ENCODE results near the gene ICE2. TPM values are rescaled to one million over a fixed set of nuclear protein-coding genes. Genes with fewer than 3 reads are reported as not detected.

Gene ICE2
- total and polyA plus RNA-seq, 2 experiments from 2014 or later: 64.2 to 64.3 TPM

DNA sequence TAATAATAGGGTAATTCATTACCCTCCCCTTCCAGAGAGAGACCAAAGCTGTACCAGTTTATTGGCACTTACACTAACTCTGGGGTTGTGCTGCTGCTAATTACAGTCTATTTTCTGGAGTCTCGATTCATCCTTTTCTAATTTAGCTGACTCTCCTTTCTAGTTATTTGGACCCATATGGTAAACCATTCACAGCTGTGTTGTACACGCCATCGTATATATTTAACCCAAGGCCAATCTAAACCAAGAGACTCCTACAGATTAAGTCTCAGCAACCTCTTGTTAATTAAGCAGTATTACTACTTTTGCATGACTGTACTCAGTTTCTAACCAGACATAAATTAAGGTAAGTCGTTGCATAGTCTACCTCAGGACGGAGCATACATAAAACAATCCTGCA, 103.6 kb downstream of the ICE2 start (continued):
- TF ChIP-seq, protein P1, sequence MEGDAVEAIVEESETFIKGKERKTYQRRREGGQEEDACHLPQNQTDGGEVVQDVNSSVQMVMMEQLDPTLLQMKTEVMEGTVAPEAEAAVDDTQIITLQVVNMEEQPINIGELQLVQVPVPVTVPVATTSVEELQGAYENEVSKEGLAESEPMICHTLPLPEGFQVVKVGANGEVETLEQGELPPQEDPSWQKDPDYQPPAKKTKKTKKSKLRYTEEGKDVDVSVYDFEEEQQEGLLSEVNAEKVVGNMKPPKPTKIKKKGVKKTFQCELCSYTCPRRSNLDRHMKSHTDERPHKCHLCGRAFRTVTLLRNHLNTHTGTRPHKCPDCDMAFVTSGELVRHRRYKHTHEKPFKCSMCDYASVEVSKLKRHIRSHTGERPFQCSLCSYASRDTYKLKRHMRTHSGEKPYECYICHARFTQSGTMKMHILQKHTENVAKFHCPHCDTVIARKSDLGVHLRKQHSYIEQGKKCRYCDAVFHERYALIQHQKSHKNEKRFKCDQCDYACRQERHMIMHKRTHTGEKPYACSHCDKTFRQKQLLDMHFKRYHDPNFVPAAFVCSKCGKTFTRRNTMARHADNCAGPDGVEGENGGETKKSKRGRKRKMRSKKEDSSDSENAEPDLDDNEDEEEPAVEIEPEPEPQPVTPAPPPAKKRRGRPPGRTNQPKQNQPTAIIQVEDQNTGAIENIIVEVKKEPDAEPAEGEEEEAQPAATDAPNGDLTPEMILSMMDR (conservative IDR thresholded peaks at IDR 0.05; ENCODE audit: low read depth in 2 of 2): no peak
- TF ChIP-seq STAT1 (IDR thresholded peaks at IDR 0.05; ENCODE audit: unreplicated experiment) (no peak), NANOG (IDR thresholded peaks at IDR 0.05; ENCODE audit: borderline replicate concordance) (no peak), POLR2AphosphoS5 (IDR thresholded peaks at IDR 0.05; ENCODE audit: low read depth) (no peak)
- TF ChIP-seq, protein P2, sequence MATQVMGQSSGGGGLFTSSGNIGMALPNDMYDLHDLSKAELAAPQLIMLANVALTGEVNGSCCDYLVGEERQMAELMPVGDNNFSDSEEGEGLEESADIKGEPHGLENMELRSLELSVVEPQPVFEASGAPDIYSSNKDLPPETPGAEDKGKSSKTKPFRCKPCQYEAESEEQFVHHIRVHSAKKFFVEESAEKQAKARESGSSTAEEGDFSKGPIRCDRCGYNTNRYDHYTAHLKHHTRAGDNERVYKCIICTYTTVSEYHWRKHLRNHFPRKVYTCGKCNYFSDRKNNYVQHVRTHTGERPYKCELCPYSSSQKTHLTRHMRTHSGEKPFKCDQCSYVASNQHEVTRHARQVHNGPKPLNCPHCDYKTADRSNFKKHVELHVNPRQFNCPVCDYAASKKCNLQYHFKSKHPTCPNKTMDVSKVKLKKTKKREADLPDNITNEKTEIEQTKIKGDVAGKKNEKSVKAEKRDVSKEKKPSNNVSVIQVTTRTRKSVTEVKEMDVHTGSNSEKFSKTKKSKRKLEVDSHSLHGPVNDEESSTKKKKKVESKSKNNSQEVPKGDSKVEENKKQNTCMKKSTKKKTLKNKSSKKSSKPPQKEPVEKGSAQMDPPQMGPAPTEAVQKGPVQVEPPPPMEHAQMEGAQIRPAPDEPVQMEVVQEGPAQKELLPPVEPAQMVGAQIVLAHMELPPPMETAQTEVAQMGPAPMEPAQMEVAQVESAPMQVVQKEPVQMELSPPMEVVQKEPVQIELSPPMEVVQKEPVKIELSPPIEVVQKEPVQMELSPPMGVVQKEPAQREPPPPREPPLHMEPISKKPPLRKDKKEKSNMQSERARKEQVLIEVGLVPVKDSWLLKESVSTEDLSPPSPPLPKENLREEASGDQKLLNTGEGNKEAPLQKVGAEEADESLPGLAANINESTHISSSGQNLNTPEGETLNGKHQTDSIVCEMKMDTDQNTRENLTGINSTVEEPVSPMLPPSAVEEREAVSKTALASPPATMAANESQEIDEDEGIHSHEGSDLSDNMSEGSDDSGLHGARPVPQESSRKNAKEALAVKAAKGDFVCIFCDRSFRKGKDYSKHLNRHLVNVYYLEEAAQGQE (IDR thresholded peaks at IDR 0.05; ENCODE audit: unreplicated experiment): no peak

DNA sequence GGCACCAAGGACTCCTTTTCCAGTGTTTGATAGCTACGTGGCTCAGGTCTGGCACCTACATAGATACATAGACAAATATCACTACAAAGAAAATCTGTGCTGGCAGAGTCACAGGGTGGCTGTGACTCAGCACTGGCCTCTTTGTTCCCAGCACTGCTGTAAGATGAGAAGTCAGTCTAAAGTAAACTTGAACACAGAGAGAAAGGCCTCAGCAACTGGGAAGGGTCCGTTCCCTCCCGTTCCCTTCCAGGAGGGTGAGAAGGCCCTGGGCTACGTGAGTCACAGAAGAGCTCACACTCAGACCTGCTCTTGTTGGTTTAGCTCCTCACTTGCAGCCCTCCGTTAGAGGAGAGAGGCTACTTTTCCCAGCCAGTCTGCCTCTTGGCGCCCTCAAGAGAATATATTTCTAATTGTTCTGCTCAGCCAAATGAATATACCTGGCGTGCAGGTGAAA, 104.3 kb downstream of the ICE2 start:
- H3K9me3 Mint-ChIP-seq: no peaks in the 10 kb centered on the region
- Histone ChIP-seq H3F3A (replicated peaks; ENCODE audit: low read depth) (no peaks in the 10 kb centered on the region), H3K4me2 (peak overlapping the region; percentile 15; the same call in 1 of the 2 replicates), H4K20me1 (replicated peaks; ENCODE audit: insufficient read depth) (peaks cover 4% of the 10 kb centered on the region), H3K9me2 (ENCODE audit: insufficient read depth) (no peaks in the 10 kb centered on the region), H3K27ac (ENCODE audit: low read depth) (peak overlapping the region; percentile 80), H3K4me1 (ENCODE audit: insufficient read depth) (peaks cover 14% of the 10 kb centered on the region), H2AFZ (no peak overlapping the region), H3K4me3 (no peak overlapping the region), H3K36me3 (ENCODE audit: insufficient read depth) (no peaks in the 10 kb centered on the region), H3K27me3 (ENCODE audit: insufficient read depth) (no peaks in the 10 kb centered on the region), H3K79me2 (replicated peaks; ENCODE audit: insufficient read depth) (0 out of 2 replicates have a peak, but pooled peaks cover 4% of the 10 kb centered on the region)
- ATAC-seq (peak; percentile 94), DNase-seq (ENCODE audit: low spot score) (peak; percentile 65)
- no peaks in the 10 kb centered on the region for H3K36me3 Mint-ChIP-seq (ENCODE audit: low read depth)
- peaks cover 2% of the 10 kb centered on the region for H3K27me3 Mint-ChIP-seq (ENCODE audit: insufficient read depth, low read depth, poor library complexity)
- TF ChIP-seq, protein P3, sequence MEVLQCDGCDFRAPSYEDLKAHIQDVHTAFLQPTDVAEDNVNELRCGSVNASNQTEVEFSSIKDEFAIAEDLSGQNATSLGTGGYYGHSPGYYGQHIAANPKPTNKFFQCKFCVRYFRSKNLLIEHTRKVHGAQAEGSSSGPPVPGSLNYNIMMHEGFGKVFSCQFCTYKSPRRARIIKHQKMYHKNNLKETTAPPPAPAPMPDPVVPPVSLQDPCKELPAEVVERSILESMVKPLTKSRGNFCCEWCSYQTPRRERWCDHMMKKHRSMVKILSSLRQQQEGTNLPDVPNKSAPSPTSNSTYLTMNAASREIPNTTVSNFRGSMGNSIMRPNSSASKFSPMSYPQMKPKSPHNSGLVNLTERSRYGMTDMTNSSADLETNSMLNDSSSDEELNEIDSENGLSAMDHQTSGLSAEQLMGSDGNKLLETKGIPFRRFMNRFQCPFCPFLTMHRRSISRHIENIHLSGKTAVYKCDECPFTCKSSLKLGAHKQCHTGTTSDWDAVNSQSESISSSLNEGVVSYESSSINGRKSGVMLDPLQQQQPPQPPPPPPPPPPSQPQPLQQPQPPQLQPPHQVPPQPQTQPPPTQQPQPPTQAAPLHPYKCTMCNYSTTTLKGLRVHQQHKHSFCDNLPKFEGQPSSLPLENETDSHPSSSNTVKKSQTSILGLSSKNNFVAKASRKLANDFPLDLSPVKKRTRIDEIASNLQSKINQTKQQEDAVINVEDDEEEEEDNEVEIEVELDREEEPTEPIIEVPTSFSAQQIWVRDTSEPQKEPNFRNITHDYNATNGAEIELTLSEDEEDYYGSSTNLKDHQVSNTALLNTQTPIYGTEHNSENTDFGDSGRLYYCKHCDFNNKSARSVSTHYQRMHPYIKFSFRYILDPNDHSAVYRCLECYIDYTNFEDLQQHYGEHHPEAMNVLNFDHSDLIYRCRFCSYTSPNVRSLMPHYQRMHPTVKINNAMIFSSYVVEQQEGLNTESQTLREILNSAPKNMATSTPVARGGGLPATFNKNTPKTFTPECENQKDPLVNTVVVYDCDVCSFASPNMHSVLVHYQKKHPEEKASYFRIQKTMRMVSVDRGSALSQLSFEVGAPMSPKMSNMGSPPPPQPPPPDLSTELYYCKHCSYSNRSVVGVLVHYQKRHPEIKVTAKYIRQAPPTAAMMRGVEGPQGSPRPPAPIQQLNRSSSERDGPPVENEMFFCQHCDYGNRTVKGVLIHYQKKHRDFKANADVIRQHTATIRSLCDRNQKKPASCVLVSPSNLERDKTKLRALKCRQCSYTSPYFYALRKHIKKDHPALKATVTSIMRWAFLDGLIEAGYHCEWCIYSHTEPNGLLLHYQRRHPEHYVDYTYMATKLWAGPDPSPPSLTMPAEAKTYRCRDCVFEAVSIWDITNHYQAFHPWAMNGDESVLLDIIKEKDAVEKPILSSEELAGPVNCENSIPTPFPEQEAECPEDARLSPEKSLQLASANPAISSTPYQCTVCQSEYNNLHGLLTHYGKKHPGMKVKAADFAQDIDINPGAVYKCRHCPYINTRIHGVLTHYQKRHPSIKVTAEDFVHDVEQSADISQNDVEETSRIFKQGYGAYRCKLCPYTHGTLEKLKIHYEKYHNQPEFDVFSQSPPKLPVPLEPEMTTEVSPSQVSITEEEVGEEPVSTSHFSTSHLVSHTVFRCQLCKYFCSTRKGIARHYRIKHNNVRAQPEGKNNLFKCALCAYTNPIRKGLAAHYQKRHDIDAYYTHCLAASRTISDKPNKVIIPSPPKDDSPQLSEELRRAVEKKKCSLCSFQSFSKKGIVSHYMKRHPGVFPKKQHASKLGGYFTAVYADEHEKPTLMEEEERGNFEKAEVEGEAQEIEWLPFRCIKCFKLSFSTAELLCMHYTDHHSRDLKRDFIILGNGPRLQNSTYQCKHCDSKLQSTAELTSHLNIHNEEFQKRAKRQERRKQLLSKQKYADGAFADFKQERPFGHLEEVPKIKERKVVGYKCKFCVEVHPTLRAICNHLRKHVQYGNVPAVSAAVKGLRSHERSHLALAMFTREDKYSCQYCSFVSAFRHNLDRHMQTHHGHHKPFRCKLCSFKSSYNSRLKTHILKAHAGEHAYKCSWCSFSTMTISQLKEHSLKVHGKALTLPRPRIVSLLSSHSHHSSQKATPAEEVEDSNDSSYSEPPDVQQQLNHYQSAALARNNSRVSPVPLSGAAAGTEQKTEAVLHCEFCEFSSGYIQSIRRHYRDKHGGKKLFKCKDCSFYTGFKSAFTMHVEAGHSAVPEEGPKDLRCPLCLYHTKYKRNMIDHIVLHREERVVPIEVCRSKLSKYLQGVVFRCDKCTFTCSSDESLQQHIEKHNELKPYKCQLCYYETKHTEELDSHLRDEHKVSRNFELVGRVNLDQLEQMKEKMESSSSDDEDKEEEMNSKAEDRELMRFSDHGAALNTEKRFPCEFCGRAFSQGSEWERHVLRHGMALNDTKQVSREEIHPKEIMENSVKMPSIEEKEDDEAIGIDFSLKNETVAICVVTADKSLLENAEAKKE (CRISPR knock-in tag; IDR thresholded peaks at IDR 0.05): no peak
- TF ChIP-seq EZH2 (IDR thresholded peaks at IDR 0.05; ENCODE audit: low read depth, unreplicated experiment) (no peak), ZNF331 (CRISPR knock-in tag; IDR thresholded peaks at IDR 0.05; ENCODE audit: low read depth) (no peak)
- peak overlapping the region; percentile 83 for H3K27ac Mint-ChIP-seq
- H3K4me1 Mint-ChIP-seq: peaks cover 22% of the 10 kb centered on the region
- H3K4me3 Mint-ChIP-seq: no peak overlapping the region

Data from GM23338 (cell line).